ENCODE measurements around the gene HRG. TPM values are rescaled to one million over a fixed set of nuclear protein-coding genes. Genes with fewer than 3 reads are reported as not detected.

Gene HRG
- total RNA-seq, 1 experiment from 2014 or later: not detected

DNA sequence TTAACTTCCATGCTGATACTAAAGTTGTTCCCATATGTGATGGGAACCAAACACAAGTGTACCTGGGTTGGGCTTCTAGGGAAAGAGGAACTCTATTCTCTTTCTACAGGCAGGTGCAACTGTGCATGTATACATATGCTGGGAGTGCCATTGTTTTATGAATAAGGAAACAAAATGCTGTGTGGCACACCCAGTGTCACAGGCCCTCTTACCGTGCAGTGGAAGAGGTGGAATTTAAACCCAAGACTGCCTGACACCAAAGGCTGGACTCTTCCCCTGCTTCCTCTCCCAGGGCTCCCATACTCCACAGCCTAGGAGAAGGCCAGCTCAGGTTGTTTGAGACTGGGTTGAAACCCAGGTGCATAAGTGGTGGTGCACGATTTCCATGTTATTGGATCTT lies 27.6 kb upstream of the HRG start:
- ChIA-PET POLR2A (no interaction called here), CTCF (no interaction called here)
- TF ChIP-seq, protein P1, sequence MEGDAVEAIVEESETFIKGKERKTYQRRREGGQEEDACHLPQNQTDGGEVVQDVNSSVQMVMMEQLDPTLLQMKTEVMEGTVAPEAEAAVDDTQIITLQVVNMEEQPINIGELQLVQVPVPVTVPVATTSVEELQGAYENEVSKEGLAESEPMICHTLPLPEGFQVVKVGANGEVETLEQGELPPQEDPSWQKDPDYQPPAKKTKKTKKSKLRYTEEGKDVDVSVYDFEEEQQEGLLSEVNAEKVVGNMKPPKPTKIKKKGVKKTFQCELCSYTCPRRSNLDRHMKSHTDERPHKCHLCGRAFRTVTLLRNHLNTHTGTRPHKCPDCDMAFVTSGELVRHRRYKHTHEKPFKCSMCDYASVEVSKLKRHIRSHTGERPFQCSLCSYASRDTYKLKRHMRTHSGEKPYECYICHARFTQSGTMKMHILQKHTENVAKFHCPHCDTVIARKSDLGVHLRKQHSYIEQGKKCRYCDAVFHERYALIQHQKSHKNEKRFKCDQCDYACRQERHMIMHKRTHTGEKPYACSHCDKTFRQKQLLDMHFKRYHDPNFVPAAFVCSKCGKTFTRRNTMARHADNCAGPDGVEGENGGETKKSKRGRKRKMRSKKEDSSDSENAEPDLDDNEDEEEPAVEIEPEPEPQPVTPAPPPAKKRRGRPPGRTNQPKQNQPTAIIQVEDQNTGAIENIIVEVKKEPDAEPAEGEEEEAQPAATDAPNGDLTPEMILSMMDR (IDR thresholded peaks at IDR 0.05): no peak
- TF ChIP-seq, protein P2, sequence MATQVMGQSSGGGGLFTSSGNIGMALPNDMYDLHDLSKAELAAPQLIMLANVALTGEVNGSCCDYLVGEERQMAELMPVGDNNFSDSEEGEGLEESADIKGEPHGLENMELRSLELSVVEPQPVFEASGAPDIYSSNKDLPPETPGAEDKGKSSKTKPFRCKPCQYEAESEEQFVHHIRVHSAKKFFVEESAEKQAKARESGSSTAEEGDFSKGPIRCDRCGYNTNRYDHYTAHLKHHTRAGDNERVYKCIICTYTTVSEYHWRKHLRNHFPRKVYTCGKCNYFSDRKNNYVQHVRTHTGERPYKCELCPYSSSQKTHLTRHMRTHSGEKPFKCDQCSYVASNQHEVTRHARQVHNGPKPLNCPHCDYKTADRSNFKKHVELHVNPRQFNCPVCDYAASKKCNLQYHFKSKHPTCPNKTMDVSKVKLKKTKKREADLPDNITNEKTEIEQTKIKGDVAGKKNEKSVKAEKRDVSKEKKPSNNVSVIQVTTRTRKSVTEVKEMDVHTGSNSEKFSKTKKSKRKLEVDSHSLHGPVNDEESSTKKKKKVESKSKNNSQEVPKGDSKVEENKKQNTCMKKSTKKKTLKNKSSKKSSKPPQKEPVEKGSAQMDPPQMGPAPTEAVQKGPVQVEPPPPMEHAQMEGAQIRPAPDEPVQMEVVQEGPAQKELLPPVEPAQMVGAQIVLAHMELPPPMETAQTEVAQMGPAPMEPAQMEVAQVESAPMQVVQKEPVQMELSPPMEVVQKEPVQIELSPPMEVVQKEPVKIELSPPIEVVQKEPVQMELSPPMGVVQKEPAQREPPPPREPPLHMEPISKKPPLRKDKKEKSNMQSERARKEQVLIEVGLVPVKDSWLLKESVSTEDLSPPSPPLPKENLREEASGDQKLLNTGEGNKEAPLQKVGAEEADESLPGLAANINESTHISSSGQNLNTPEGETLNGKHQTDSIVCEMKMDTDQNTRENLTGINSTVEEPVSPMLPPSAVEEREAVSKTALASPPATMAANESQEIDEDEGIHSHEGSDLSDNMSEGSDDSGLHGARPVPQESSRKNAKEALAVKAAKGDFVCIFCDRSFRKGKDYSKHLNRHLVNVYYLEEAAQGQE (IDR thresholded peaks at IDR 0.05; ENCODE audit: insufficient read depth in 1 of 2, low read depth in 2 of 2, low read length in 1 of 2): no peak
- no peak for TF ChIP-seq TCF7L2 (IDR thresholded peaks at IDR 0.05; ENCODE audit: low read depth, low read length)
- no peak for TF ChIP-seq SIN3A (IDR thresholded peaks at IDR 0.05; ENCODE audit: borderline replicate concordance, insufficient read depth, low read depth, low read length)
- no peak for TF ChIP-seq POLR2AphosphoS5 (IDR thresholded peaks at IDR 0.05; ENCODE audit: low read depth, low read length)
- no peaks in the 10 kb centered on the region for H3K36me3 ChIP-seq (ENCODE audit: control insufficient read depth, insufficient read depth, low read length)
- no peak for DNase-seq (ENCODE audit: low read depth, low spot score)
- intact Hi-C loops (cut with micrococcal nuclease; ENCODE audit: unreplicated experiment): no loop called here
- no peaks in the 10 kb centered on the region for H3K4me1 ChIP-seq (ENCODE audit: control insufficient read depth, insufficient read depth, low read length)
- H3K4me3 ChIP-seq (ENCODE audit: low read depth in 2 of 2, low read length in 2 of 2): no peak overlapping the region
- in situ Hi-C loops (cut with HindIII; ENCODE audit: low pct_unique_long_range_greater_than_20kb, low sequenced_read_pairs): no loop called here
- no peak for ATAC-seq
- H3K9me3 ChIP-seq (ENCODE audit: control insufficient read depth, insufficient read depth, low read depth, low read length): no peaks in the 10 kb centered on the region
- BruUV-seq (replicated peaks): no TSS peak
- peaks cover 21% of the 10 kb centered on the region for H3K27me3 ChIP-seq (ENCODE audit: control insufficient read depth, insufficient read depth, low read length)
- H3K27ac ChIP-seq (ENCODE audit: low read length): no peak overlapping the region

DNA sequence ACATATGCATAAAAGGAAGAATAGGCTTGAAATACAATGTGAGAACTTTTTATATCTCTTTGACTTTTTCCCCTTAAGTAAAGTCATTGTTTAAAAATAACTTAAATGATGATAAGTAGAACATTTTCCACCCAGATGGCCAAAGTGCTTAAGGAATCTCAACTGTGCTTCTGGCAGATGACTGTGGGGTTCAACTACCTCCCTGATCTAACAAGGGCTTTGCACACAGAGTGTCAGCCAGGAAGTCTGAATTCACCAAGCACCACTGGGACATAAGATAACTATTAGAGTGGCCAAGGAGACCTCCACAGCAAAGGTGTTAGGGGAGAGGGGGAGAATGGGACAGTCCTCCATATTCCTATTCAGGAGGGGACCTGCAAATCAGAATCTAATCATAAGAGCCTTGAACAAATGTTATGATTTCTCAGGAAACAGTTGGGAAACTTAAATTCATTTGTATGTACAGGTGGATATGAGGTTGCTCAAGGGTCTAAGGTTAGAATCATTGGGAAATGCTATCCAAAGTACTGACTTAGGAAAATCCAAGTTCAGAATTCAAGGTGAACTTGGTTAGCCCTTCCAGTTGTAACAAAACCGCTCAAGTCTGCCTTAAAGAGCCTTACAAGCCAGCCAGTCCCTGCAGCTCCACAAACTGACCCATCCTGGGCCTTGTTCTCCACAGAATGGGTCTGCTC lies 25.9 kb upstream of the HRG start, which contains the start of gene FETUB:
FETUB (plus strand) TSS at position 622 of the 695 bp plus-strand sequence; CDS start at position 684, 62 bp downstream.
- H3K27ac ChIP-seq (ENCODE audit: low read length): no peak within 1 kb of the TSS
- in situ Hi-C loops (cut with HindIII; ENCODE audit: low pct_unique_long_range_greater_than_20kb, low sequenced_read_pairs): no loop called here
- ATAC-seq (no peak), DNase-seq (ENCODE audit: low read depth, low spot score) (no peak)
- ChIA-PET CTCF (no interaction called here), POLR2A (interaction anchor here (0.6 kb wide), 1 partner anchor 217 kb away, joined by 3 read pairs; no protein-coding TSS in a partner anchor)
- intact Hi-C loops (cut with micrococcal nuclease; ENCODE audit: unreplicated experiment): no loop called here
- no TSS peak for BruUV-seq (replicated peaks)
- no peaks in the 10 kb centered on the region for H3K36me3 ChIP-seq (ENCODE audit: control insufficient read depth, insufficient read depth, low read length)
- TF ChIP-seq, protein P1 (IDR thresholded peaks at IDR 0.05): no peak
- no peak for TF ChIP-seq SIN3A (IDR thresholded peaks at IDR 0.05; ENCODE audit: borderline replicate concordance, insufficient read depth, low read depth, low read length)
- no peaks in the 10 kb centered on the region for H3K4me1 ChIP-seq (ENCODE audit: control insufficient read depth, insufficient read depth, low read length)
- no peak within 1 kb of the TSS for H3K4me3 ChIP-seq (ENCODE audit: low read depth in 2 of 2, low read length in 2 of 2)
- no peaks in the 10 kb centered on the region for H3K9me3 ChIP-seq (ENCODE audit: control insufficient read depth, insufficient read depth, low read depth, low read length)
- H3K27me3 ChIP-seq (ENCODE audit: control insufficient read depth, insufficient read depth, low read length): peaks cover 32% of the 10 kb centered on the region

All from Panc1 (cell line).